ENCODE results near the gene IRF6.
A peak's percentile ranks its signal among the peaks of the same experiment; 100 is the strongest.

The IRF6 gene

GRCh38 chr1:209839875-209840546 lies 34.1 kb upstream of the IRF6 start:
- H3K27me3 ChIP-seq (ENCODE audit: control insufficient read depth in 1 of 2, insufficient read depth in 2 of 2, low read length in 2 of 2) = no peaks in the 10 kb centered on the region
- no peak overlapping the region for H3K4me3 ChIP-seq (ENCODE audit: low read length in 2 of 2)
- peaks cover 63 to 71% of the 10 kb centered on the region in 2 donors for H3K36me3 ChIP-seq (ENCODE audit: control insufficient read depth in 2 of 2, insufficient read depth in 2 of 2, low read length in 2 of 2)
- H3K9me3 ChIP-seq (ENCODE audit: control insufficient read depth in 2 of 2, low read length in 2 of 2) = no peaks in the 10 kb centered on the region
- no peaks in the 10 kb centered on the region for H3K4me1 ChIP-seq (ENCODE audit: control insufficient read depth, insufficient read depth, low read length)
- no peak overlapping the region for H3K27ac ChIP-seq (ENCODE audit: low read length)
- no peak overlapping the region for H3K9ac ChIP-seq (ENCODE audit: low read length in 2 of 2)

GRCh38 chr1:209838537-209838936 lies 32.6 kb upstream of the IRF6 start:
- no peak overlapping the region for H3K9ac ChIP-seq (ENCODE audit: low read length in 2 of 2)
- H3K4me3 ChIP-seq (ENCODE audit: low read length in 2 of 2) = no peak overlapping the region
- no peak overlapping the region for H3K27ac ChIP-seq (ENCODE audit: low read length)
- no peaks in the 10 kb centered on the region for H3K4me1 ChIP-seq (ENCODE audit: control insufficient read depth, insufficient read depth, low read length)
- H3K9me3 ChIP-seq (ENCODE audit: control insufficient read depth in 2 of 2, low read length in 2 of 2) = no peaks in the 10 kb centered on the region
- peaks cover 66 to 77% of the 10 kb centered on the region in 2 donors for H3K36me3 ChIP-seq (ENCODE audit: control insufficient read depth in 2 of 2, insufficient read depth in 2 of 2, low read length in 2 of 2)
- H3K27me3 ChIP-seq (ENCODE audit: control insufficient read depth in 1 of 2, insufficient read depth in 2 of 2, low read length in 2 of 2) = no peaks in the 10 kb centered on the region

GRCh38 chr1:209837671-209838070 lies 31.7 kb upstream of the IRF6 start:
- Histone ChIP-seq H3K4me1 (ENCODE audit: control insufficient read depth, insufficient read depth, low read length) (no peaks in the 10 kb centered on the region), H3K4me3 (ENCODE audit: low read length in 2 of 2) (no peak overlapping the region), H3K36me3 (ENCODE audit: control insufficient read depth in 2 of 2, insufficient read depth in 2 of 2, low read length in 2 of 2) (peaks cover 63 to 77% of the 10 kb centered on the region in 2 donors), H3K9ac (ENCODE audit: low read length in 2 of 2) (no peak overlapping the region), H3K27me3 (ENCODE audit: control insufficient read depth in 1 of 2, insufficient read depth in 2 of 2, low read length in 2 of 2) (no peaks in the 10 kb centered on the region), H3K27ac (ENCODE audit: low read length) (no peak overlapping the region), H3K9me3 (ENCODE audit: control insufficient read depth in 2 of 2, low read length in 2 of 2) (no peaks in the 10 kb centered on the region)

- H3K36me3 ChIP-seq (ENCODE audit: control insufficient read depth in 2 of 2, insufficient read depth in 2 of 2, low read length in 2 of 2) = peaks cover 52 to 70% of the 10 kb centered on the region in 2 donors
- no peak overlapping the region for H3K4me3 ChIP-seq (ENCODE audit: low read length in 2 of 2)
- H3K27ac ChIP-seq (ENCODE audit: low read length) = no peak overlapping the region
- H3K9ac ChIP-seq (ENCODE audit: low read length in 2 of 2) = no peak overlapping the region
- H3K4me1 ChIP-seq (ENCODE audit: control insufficient read depth, insufficient read depth, low read length) = no peaks in the 10 kb centered on the region
- H3K9me3 ChIP-seq (ENCODE audit: control insufficient read depth in 2 of 2, low read length in 2 of 2) = no peaks in the 10 kb centered on the region
- H3K27me3 ChIP-seq (ENCODE audit: control insufficient read depth in 1 of 2, insufficient read depth in 2 of 2, low read length in 2 of 2) = no peaks in the 10 kb centered on the region
Measured at GRCh38 chr1:209835782-209836298, 29.9 kb upstream of the IRF6 start.

GRCh38 chr1:209831615-209832014 lies 25.7 kb upstream of the IRF6 start:
- Histone ChIP-seq H3K27me3 (ENCODE audit: control insufficient read depth in 1 of 2, insufficient read depth in 2 of 2, low read length in 2 of 2) (no peaks in the 10 kb centered on the region), H3K4me3 (ENCODE audit: low read length in 2 of 2) (no peak overlapping the region), H3K9ac (ENCODE audit: low read length in 2 of 2) (no peak overlapping the region), H3K9me3 (ENCODE audit: control insufficient read depth in 2 of 2, low read length in 2 of 2) (no peaks in the 10 kb centered on the region), H3K27ac (ENCODE audit: low read length) (no peak overlapping the region), H3K4me1 (ENCODE audit: control insufficient read depth, insufficient read depth, low read length) (no peaks in the 10 kb centered on the region), H3K36me3 (ENCODE audit: control insufficient read depth in 2 of 2, insufficient read depth in 2 of 2, low read length in 2 of 2) (peaks cover 25 to 34% of the 10 kb centered on the region in 2 donors)

- Histone ChIP-seq H3K27me3 (ENCODE audit: control insufficient read depth in 1 of 2, insufficient read depth in 2 of 2, low read length in 2 of 2) (no peaks in the 10 kb centered on the region), H3K27ac (ENCODE audit: low read length) (no peak overlapping the region), H3K36me3 (ENCODE audit: control insufficient read depth in 2 of 2, insufficient read depth in 2 of 2, low read length in 2 of 2) (peaks cover 21 to 30% of the 10 kb centered on the region in 2 donors), H3K4me3 (ENCODE audit: low read length in 2 of 2) (no peak overlapping the region), H3K9ac (ENCODE audit: low read length in 2 of 2) (no peak overlapping the region), H3K4me1 (ENCODE audit: control insufficient read depth, insufficient read depth, low read length) (no peaks in the 10 kb centered on the region), H3K9me3 (ENCODE audit: control insufficient read depth in 2 of 2, low read length in 2 of 2) (no peaks in the 10 kb centered on the region)
Measured at GRCh38 chr1:209830722-209831121, 24.8 kb upstream of the IRF6 start.

- no peaks in the 10 kb centered on the region for H3K4me1 ChIP-seq (ENCODE audit: control insufficient read depth, insufficient read depth, low read length)
- peaks cover 21 to 24% of the 10 kb centered on the region in 2 donors for H3K36me3 ChIP-seq (ENCODE audit: control insufficient read depth in 2 of 2, insufficient read depth in 2 of 2, low read length in 2 of 2)
- H3K4me3 ChIP-seq (ENCODE audit: low read length in 2 of 2) = no peak overlapping the region
- no peaks in the 10 kb centered on the region for H3K9me3 ChIP-seq (ENCODE audit: control insufficient read depth in 2 of 2, low read length in 2 of 2)
- no peaks in the 10 kb centered on the region for H3K27me3 ChIP-seq (ENCODE audit: control insufficient read depth in 1 of 2, insufficient read depth in 2 of 2, low read length in 2 of 2)
- H3K27ac ChIP-seq (ENCODE audit: low read length) = no peak overlapping the region
- no peak overlapping the region for H3K9ac ChIP-seq (ENCODE audit: low read length in 2 of 2)
Measured at GRCh38 chr1:209829716-209830115, 23.8 kb upstream of the IRF6 start.

GRCh38 chr1:209827384-209828262 lies 21.7 kb upstream of the IRF6 start, which contains the start of gene UTP25:
TSS of gene UTP25 (plus strand) at chr1:209827972. CDS start at chr1:209828064, 92 bp downstream.
- Histone ChIP-seq H3K4me3 (ENCODE audit: low read length in 2 of 2) (peak within 1 kb of the TSS; percentile 91 to 93), H3K4me1 (ENCODE audit: control insufficient read depth, insufficient read depth, low read length) (no peaks in the 10 kb centered on the region), H3K9me3 (ENCODE audit: control insufficient read depth in 2 of 2, low read length in 2 of 2) (no peaks in the 10 kb centered on the region), H3K36me3 (ENCODE audit: control insufficient read depth in 2 of 2, insufficient read depth in 2 of 2, low read length in 2 of 2) (peaks cover 4 to 7% of the 10 kb centered on the region in 2 donors), H3K9ac (ENCODE audit: low read length in 2 of 2) (peak within 1 kb of the TSS; percentile 37 to 69), H3K27me3 (ENCODE audit: control insufficient read depth in 1 of 2, insufficient read depth in 2 of 2, low read length in 2 of 2) (no peaks in the 10 kb centered on the region), H3K27ac (ENCODE audit: low read length) (peak within 1 kb of the TSS; percentile 32)

GRCh38 chr1:209825591-209826434 lies 19.9 kb upstream of the IRF6 start:
- Histone ChIP-seq H3K4me3 (ENCODE audit: low read length in 2 of 2) (no peak overlapping the region), H3K9me3 (ENCODE audit: control insufficient read depth in 2 of 2, low read length in 2 of 2) (no peaks in the 10 kb centered on the region), H3K9ac (ENCODE audit: low read length in 2 of 2) (no peak overlapping the region), H3K36me3 (ENCODE audit: control insufficient read depth in 2 of 2, insufficient read depth in 2 of 2, low read length in 2 of 2) (peaks cover 0 to 2% of the 10 kb centered on the region in 2 donors), H3K27ac (ENCODE audit: low read length) (no peak overlapping the region), H3K27me3 (ENCODE audit: control insufficient read depth in 1 of 2, insufficient read depth in 2 of 2, low read length in 2 of 2) (no peaks in the 10 kb centered on the region), H3K4me1 (ENCODE audit: control insufficient read depth, insufficient read depth, low read length) (no peaks in the 10 kb centered on the region)
